NCI-H524 treated with DMSO at 0.1 percent for 48 hours (cell line): Measurements from ENCODE around the gene SLC35F5.
A peak's percentile ranks its signal among the peaks of the same experiment; 100 is the strongest.
"Not testable (repeated sequence)": the region's sequence is repeated elsewhere in the genome, so short reads cannot be mapped to it uniquely, and the experiment has no call there.

Source experiments
- DNase-seq: peaks from one replicate; lab custom pipeline; 2025; lab: John Stamatoyannopoulos, UW

Gene SLC35F5

GRCh38 chr2:113755835-113756354 is 547 bp downstream of the SLC35F5 start:
- no peak for DNase-seq

DNA sequence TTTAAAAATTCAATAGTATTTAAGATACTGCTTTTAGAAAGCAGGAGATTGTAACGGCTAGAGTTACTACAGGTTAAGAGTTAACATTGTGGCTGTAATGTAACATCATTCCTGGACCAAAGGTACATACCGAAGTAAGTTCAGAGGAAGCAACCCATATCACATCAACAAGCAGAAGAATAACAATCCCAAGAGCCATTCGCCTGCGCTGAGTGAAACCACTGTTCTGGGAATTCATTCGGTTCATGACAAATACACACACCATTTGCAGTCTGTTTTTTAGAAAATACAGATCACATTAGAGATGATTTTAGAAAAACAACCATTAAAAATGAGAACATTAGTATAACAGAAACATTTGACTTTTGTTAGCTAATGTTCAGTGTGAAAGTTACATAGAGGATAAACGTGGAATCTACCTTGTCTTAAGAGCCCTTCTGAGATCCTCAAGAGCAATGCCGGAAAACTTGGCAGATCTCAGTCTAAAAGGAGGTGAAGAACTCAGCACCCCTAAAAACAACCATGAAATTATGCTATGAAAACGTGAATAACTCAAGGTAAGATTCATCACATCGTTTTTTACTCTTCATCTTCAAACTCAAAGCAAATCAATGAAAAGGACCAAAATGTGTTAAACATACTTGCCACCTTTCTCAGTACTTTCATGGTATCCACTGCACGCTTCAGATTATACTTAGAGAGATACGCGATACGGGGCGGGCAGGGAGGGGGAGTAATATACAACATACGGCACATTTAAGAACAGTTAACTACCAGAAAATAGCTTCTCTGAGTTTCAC is 1.2 kb downstream of the SLC35F5 start:
- DNase-seq: no peak

DNA sequence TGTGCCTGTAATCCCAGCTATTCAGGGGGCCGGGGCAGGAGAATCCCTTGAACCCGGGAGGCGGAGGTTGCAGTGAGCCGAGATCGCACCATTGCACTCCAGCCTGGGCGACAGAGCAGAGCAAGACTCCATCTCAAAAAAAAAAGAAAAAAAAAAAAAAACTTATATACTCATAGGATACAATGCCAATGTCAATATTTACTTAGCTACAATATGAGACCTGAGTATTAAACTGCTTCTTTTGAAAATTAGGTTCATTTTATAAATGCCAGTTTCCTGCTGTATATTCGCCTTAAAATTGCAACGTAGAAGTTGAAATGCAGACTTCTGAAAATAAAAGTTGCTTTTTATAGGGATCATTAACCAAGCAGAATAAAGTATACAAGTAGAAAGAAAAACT is 2.3 kb downstream of the SLC35F5 start:
- no peak for DNase-seq

GRCh38 chr2:113750385-113750784 is 6.1 kb downstream of the SLC35F5 start:
- DNase-seq: no peak

DNA sequence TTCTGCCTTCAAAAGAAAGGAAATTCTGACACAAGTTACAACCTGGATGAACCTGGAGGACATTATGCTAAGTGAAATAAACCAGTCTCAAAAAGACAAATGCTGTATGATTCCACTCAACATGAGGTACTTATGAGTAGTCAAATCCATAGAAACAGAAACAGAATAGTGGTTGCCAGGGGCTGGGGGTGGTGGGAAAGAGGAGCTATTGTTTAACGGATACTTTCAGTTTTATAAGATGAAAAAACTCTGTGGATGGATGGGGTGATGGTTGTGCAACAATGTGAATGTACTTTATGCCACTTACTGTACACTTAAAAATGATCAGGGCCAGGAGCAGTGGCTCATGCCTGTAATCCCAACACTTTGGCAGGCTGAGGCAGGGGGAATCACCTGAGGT is 15.4 kb downstream of the SLC35F5 start:
- DNase-seq: no peak

DNA sequence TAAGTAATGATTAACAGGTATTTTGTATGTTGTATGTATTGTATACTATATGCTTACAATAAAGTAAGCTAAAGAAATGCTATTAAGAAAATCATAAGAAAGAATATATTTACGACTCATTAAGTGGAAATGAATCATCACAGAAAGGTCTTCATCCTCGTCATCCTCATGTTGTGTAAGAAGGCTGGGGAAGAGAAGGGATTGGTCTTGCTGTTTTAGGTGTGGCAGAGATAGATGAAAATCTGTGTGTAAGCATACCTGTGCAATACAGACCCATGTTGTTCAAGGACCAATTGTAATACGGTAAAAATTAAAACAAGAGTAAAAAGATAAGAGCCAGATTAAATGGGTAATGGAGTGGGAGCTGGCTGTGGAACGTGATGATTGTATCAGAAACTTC is 16.6 kb downstream of the SLC35F5 start:
- DNase-seq: no peak

- no peak for DNase-seq
Measured at GRCh38 chr2:113734185-113734584, 22.3 kb downstream of the SLC35F5 start.

GRCh38 chr2:113724010-113724409 is 32.4 kb downstream of the SLC35F5 start:
- DNase-seq: peak; percentile 62

DNA sequence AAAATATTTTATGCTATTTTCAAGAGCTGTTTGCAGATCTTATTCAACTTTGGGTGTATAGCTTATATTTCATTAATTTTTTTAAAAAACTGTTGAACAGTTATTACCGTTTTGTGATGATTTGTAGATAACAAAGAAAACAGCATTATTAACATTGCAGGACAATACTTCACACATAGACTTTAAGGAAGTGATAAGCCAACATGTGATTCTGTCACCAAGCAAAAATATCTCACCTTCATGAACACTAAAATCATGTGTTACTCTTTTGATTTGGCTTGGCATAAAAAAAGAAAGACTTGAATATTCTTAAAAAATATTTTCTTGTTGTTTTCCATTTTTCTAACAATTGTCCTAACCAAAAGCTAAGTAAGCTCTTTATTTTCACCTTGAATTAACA is 33.0 kb downstream of the SLC35F5 start:
- DNase-seq: no peak

- DNase-seq: no peak
Measured at GRCh38 chr2:113720167-113720566, 36.3 kb downstream of the SLC35F5 start.

- no peak for DNase-seq
Measured at GRCh38 chr2:113716291-113716690, 40.2 kb downstream of the SLC35F5 start.

- no peak for DNase-seq
Measured at GRCh38 chr2:113712941-113713340, 43.5 kb downstream of the SLC35F5 start.

GRCh38 chr2:113711851-113712250 is 44.6 kb downstream of the SLC35F5 start:
- no peak for DNase-seq

DNA sequence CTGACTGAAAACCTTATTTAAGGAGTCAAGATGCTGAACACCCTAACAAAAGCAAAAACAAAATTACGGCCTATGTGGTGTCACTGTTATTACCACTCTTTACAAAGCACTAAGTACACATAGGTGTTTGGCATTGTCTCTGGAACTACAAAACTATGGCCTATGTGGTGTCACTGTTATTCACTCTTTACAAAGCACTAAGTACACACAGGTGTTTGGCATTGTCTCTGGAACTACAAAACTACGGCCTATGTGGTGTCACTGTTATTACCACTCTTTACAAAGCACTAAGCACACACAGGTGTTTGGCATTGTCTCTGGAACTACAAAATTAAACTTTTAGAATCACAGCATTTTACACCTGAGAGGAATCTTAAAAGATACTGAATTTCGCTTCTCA is 47.4 kb downstream of the SLC35F5 start:
- no peak for DNase-seq

- no peak for DNase-seq
Measured at GRCh38 chr2:113707106-113707505, 49.3 kb downstream of the SLC35F5 start.

- DNase-seq: no peak
Measured at GRCh38 chr2:113705982-113706523, 50.4 kb downstream of the SLC35F5 start.

GRCh38 chr2:113704300-113704993 is 52.0 kb downstream of the SLC35F5 start:
- DNase-seq: not testable (repeated sequence)

DNA sequence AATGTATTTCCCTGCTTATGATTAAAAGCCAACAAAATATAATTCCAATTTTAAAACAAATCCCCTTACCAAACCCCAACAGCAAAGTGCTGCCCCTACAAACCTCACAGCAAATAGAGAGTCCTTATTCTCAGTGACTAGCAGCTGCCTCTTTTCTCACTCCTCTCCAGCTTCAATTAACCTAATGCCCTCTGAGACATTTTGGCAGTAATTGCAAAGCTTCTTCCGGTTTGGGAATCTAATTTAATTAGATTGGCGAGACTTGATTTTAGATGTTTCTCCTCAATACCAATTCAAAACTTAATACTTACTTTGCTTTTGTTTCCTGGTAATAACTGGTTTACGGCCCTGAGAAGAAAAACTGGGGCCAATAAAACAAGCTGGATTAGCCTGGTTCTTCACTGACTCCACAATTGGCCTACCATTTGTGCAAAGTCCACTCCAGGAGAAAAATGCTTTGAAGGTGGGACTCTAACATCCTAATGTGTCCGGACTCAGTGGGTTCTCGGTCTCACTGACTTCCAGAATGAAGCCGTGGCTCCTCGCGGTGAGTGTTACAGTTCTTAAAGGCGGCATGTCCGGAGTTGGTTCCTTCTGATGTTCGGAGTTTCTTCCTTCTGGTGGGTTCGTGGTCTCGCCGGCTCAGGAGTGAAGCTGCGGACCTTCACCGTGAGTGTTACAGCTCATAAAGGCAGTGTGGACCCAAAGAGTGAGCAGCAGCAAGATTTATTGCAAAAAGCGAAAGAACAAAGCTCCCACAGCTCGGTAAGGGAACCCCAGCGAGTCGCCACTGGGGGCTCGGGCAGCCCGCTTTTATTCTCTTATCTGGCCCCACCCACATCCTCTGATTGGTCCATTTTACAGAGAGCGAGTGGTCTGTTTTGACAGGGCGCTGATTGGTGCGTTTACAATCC is 52.8 kb downstream of the SLC35F5 start:
- DNase-seq: no peak

GRCh38 chr2:113700186-113700841 is 56.1 kb downstream of the SLC35F5 start:
- peak; percentile 65 for DNase-seq

GRCh38 chr2:113698892-113699447 is 57.5 kb downstream of the SLC35F5 start:
- DNase-seq: no peak

GRCh38 chr2:113698251-113698650 is 58.2 kb downstream of the SLC35F5 start:
- DNase-seq: not testable (repeated sequence)
